B cell (primary cell): Measurements from ENCODE around the gene RPL7A. TPM values are rescaled to one million over a fixed set of nuclear protein-coding genes. Genes with fewer than 3 reads are reported as not detected.

Experiments
- ATAC-seq: fragments of 200-7000 bp; cut with Tn5 transposase; one replicate; pipeline ENCODE4 v1.10.0; 2021; ENCODE audit warnings: low read depth, mild to moderate bottlenecking, moderate number of reproducible peaks, moderate library complexity
- CTCF ChIA-PET: fragments of 350-600 bp; sonication (Branson Sonifier 250); formaldehyde crosslinking; loops from one replicate; lab custom pipeline; 2021; ENCODE audit warnings: antibody characterized with exemption, inconsistent platforms; lab: Charles Lee
- POLR2A ChIA-PET: fragments of 350-600 bp; sonication (Branson Sonifier 250); formaldehyde crosslinking; loops from one replicate; lab custom pipeline; 2021; ENCODE audit warnings: antibody characterized with exemption; lab: Charles Lee
- DNase-seq: peaks from one replicate; pipeline ENCODE4 v3.0.0; 2013
- H2AFZ ChIP-seq: 2 replicates; pipeline ENCODE4 v1.6.1; 2012; ENCODE audit warnings: mild to moderate bottlenecking, low read depth, low read length; ENCODE audit not compliant: insufficient read depth, poor library complexity, severe bottlenecking
- H3K27ac ChIP-seq, 2 donors: 1 replicate in 1 of 2; 2 replicates in 1 of 2; pipeline ENCODE4 v1.5.1; 2012 to 2013; ENCODE audit warnings: low read length in 2 of 2, mild to moderate bottlenecking in 2 of 2, moderate library complexity in 1 of 2
- H3K27me3 ChIP-seq, 4 experiments: fragments of 200-600 bp in 1 of 4; sonication (generic) in 1 of 4; replicated peaks in 1 of 4; 1 replicate in 2 of 4; 2 replicates in 2 of 4; pipeline versions ENCODE4 v1.6.1 to v1.7.0; 2013 to 2016; ENCODE audit warnings: low read length in 3 of 4, mild to moderate bottlenecking in 2 of 4, mixed read lengths in 1 of 4, moderate library complexity in 1 of 4; ENCODE audit not compliant: insufficient read depth in 4 of 4, control insufficient read depth in 3 of 4; ENCODE audit errors: control extremely low read depth in 1 of 4
- H3K36me3 ChIP-seq, 2 experiments: replicated peaks in 1 of 2; 1 replicate in 1 of 2; 2 replicates in 1 of 2; pipeline versions ENCODE4 v1.6.1 to v1.7.1; 2013; ENCODE audit warnings: low read length in 1 of 2; ENCODE audit not compliant: insufficient read depth in 2 of 2, control insufficient read depth in 1 of 2; ENCODE audit errors: control extremely low read depth in 1 of 2, extremely low read depth in 1 of 2
- H3K4me1 ChIP-seq, 2 donors: fragments of 200-600 bp in 1 of 2; sonication (generic) in 1 of 2; 1 replicate in 1 of 2; 2 replicates in 1 of 2; pipeline versions ENCODE4 v1.5.1 to v1.6.1; 2013 to 2017; ENCODE audit warnings: low read length in 2 of 2; ENCODE audit not compliant: control insufficient read depth in 2 of 2, insufficient read depth in 2 of 2
- H3K4me2 ChIP-seq: replicated peaks from 2 replicates; pipeline ENCODE3; 2012; ENCODE audit warnings: mild to moderate bottlenecking, low read depth, low read length; ENCODE audit not compliant: poor library complexity, severe bottlenecking
- H3K4me3 ChIP-seq, 5 experiments: fragments of 200-600 bp in 1 of 5; sonication (generic) in 1 of 5; 1 replicate in 3 of 5; 2 replicates in 2 of 5; pipeline versions ENCODE4 v1.5.1 to v1.7.0; 2011 to 2016; ENCODE audit warnings: low read length in 4 of 5, mild to moderate bottlenecking in 4 of 5, low read depth in 2 of 5, control low read depth in 1 of 5, moderate library complexity in 1 of 5; ENCODE audit not compliant: insufficient read depth in 1 of 5; ENCODE audit errors: control extremely low read depth in 1 of 5, extremely low read depth in 1 of 5
- H3K79me2 ChIP-seq: fragments of 200-600 bp; sonication (generic); one replicate; pipeline ENCODE4 v1.6.0; 2016; ENCODE audit warnings: low read length; ENCODE audit not compliant: control insufficient read depth, insufficient read depth
- H3K9ac ChIP-seq: fragments of 200-600 bp; sonication (generic); 2 replicates; pipeline ENCODE4 v1.6.1; 2017; ENCODE audit warnings: mild to moderate bottlenecking, low read length, moderate library complexity
- H3K9me3 ChIP-seq, 3 donors: one replicate each; pipeline versions ENCODE4 v1.6.1 to v1.7.1; 2013; ENCODE audit warnings: low read length in 2 of 3; ENCODE audit not compliant: control insufficient read depth in 2 of 3, insufficient read depth in 1 of 3; ENCODE audit errors: control extremely low read depth in 1 of 3
- H4K20me1 ChIP-seq: 2 replicates; pipeline ENCODE4 v1.6.0; 2012; ENCODE audit warnings: mild to moderate bottlenecking, low read length; ENCODE audit not compliant: insufficient read depth, control insufficient read depth, poor library complexity, severe bottlenecking
- H3K27ac Mint-ChIP-seq: one replicate; pipeline ENCODE4 v1.8.0; 2021; ENCODE audit warnings: mixed read lengths
- H3K27me3 Mint-ChIP-seq: one replicate; pipeline ENCODE4 v1.8.0; 2021; ENCODE audit warnings: mixed read lengths
- H3K4me1 Mint-ChIP-seq: one replicate; pipeline ENCODE4 v1.8.0; 2021; ENCODE audit warnings: mixed read lengths
- H3K4me3 Mint-ChIP-seq: one replicate; pipeline ENCODE4 v1.8.0; 2021; ENCODE audit warnings: mixed read lengths
- H3K9me3 Mint-ChIP-seq: one replicate; pipeline ENCODE4 v1.8.0; 2022; ENCODE audit warnings: mixed read lengths; ENCODE audit not compliant: insufficient read depth
- CTCF ChIP-seq: fragments of 200-600 bp; IDR thresholded peaks from one replicate; pipeline ENCODE4 v1.8.0; 2022; ENCODE audit warnings: antibody characterized with exemption, mild to moderate bottlenecking
- EZH2 ChIP-seq: IDR thresholded peaks from 2 replicates; pipeline ENCODE4 v1.6.1; 2012; ENCODE audit warnings: borderline replicate concordance, low read depth, mild to moderate bottlenecking, moderate library complexity, low read length; ENCODE audit not compliant: insufficient read depth, poor library complexity, severe bottlenecking
- WGBS: methylation state at CpG from one replicate; pipeline ENCODE4 v1.1.5; 2013; ENCODE audit warnings: missing lambda C conversion rate; ENCODE audit not compliant: insufficient coverage; 5-methylcytosine and 5-hydroxymethylcytosine counted together
- intact Hi-C: fragments of 100-400 bp; cut with micrococcal nuclease; formaldehyde crosslinking; loops from one replicate; pipeline ENCODE4 v1.10.0; 2022
- polyA plus RNA-seq: library from polyadenylated mRNA; depleted of rRNA; stranded (reverse); fragments of >200 nt; gene quantifications from 2 replicates; pipeline ENCODE4 v1.2.3, GENCODE V29; 2012
- total RNA-seq, 2 donors: library from RNA; stranded (reverse); fragments of 120-200 nt in 1 of 2; gene quantifications; 1 replicate in 1 of 2; 2 replicates in 1 of 2; pipeline versions ENCODE4 v1.2.3 to v1.2.4, GENCODE V29; 2013 to 2022

Gene RPL7A
- total and polyA plus RNA-seq, 2 donors (not counting 1 experiment from before 2014, with no cell fraction given) = 2,407 to 3,937 TPM

- TF ChIP-seq CTCF (no peak), EZH2 (no peak)
- intact Hi-C loops = no loop called here
- Histone ChIP-seq H3K27me3 (no peaks in the 10 kb centered on the region), H3K4me3 (no peak overlapping the region), H3K9me3 (peaks cover 0 to 4% (median 0%) of the 10 kb centered on the region in 3 donors), H3K27ac (no peak overlapping the region), H3K9ac (no peak overlapping the region), H3K36me3 (peaks cover 3 to 44% of the 10 kb centered on the region in 2 experiments), H2AFZ (no peak overlapping the region), H3K4me2 (no peak overlapping the region), H3K4me1 (peaks cover 13 to 26% of the 10 kb centered on the region in 2 donors), H3K79me2 (peaks cover 27% of the 10 kb centered on the region), H4K20me1 (peaks cover 46% of the 10 kb centered on the region)
- ATAC-seq (no peak), DNase-seq (peak; percentile 7)
- Mint-ChIP-seq H3K4me3 (no peak overlapping the region), H3K27ac (peak overlapping the region; percentile 21), H3K9me3 (no peaks in the 10 kb centered on the region), H3K27me3 (no peaks in the 10 kb centered on the region), H3K4me1 (peaks cover 31% of the 10 kb centered on the region)
- 98% methylated on average over 20 of the region's 20 CpGs for WGBS
- ChIA-PET CTCF (no interaction called here), POLR2A (no interaction called here)
Measured at GRCh38 chr9:133332381-133332730, 15.7 kb upstream of the RPL7A start.

GRCh38 chr9:133333011-133333410 is 15.0 kb upstream of the RPL7A start:
- intact Hi-C loops = no loop called here
- Mint-ChIP-seq H3K4me3 (no peak overlapping the region), H3K27me3 (no peaks in the 10 kb centered on the region), H3K27ac (no peak overlapping the region), H3K9me3 (no peaks in the 10 kb centered on the region), H3K4me1 (peaks cover 33% of the 10 kb centered on the region)
- peaks cover 3 to 41% of the 10 kb centered on the region in 2 experiments for H3K36me3 ChIP-seq
- H4K20me1 ChIP-seq = peaks cover 46% of the 10 kb centered on the region
- no peak overlapping the region for H3K9ac ChIP-seq
- no peak overlapping the region for H3K4me3 ChIP-seq
- TF ChIP-seq EZH2 (no peak), CTCF (no peak)
- H3K79me2 ChIP-seq = peaks cover 32% of the 10 kb centered on the region
- ChIA-PET CTCF (no interaction called here), POLR2A (no interaction called here)
- DNase-seq = no peak
- peaks cover 0 to 4% (median 0%) of the 10 kb centered on the region in 3 donors for H3K9me3 ChIP-seq
- 98% methylated on average over 11 of the region's 11 CpGs for WGBS
- no peak overlapping the region for H2AFZ ChIP-seq
- no peak for ATAC-seq
- no peak overlapping the region for H3K27ac ChIP-seq
- H3K4me1 ChIP-seq = peaks cover 13 to 26% of the 10 kb centered on the region in 2 donors
- no peaks in the 10 kb centered on the region for H3K27me3 ChIP-seq
- H3K4me2 ChIP-seq = no peak overlapping the region
